Stimulated activated naive CD4-positive, alpha-beta T cell treated with Interleukin-2 at 50 U/mL for 16 hours (primary cell): ENCODE results near the gene NUDT13.
"Not testable (repeated sequence)": the region's sequence is repeated elsewhere in the genome, so short reads cannot be mapped to it uniquely, and the experiment has no call there.

ENCODE experiments used
- DNase-seq: peaks from one replicate; lab custom pipeline; 2025; lab: John Stamatoyannopoulos, UW

Gene NUDT13

DNA sequence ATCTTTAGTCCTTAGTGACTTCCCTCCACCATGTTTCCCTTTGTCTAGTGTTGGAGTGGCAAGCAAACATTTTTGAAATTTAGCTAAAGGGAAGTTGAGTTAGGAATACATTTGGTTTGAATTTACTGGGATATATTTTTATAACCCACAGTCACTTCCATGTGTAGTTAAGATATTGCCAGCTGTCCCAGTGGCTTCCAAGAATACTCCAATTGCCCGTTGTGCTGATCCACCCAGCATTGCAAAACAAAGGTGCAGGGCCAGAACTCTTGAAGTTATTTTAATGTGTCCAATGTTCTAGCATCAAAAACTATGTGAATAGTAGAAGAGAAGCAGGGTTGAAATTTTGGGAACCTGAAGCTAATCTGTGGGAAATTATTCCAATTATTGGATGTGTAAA, 11.1 kb upstream of the NUDT13 start:
- no peak for DNase-seq

DNA sequence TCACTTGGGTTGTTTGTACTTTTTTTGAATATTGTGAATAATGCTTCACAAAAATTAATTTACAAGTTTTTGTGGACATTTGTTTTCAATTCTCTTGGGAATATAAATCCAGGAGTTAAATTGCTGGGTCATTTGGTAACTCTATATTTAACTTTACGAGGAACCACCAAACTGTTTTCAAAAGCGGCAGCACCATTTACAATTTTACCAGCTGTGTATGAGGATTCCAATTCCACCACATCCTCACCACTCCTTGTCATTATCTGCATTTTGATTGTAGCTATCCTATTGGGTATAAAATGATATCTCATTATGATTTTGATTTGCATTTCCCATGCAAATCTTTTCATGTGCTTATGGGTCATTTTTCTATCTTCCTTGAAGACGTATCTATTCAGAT, 4.0 kb upstream of the NUDT13 start:
- no peak for DNase-seq

DNA sequence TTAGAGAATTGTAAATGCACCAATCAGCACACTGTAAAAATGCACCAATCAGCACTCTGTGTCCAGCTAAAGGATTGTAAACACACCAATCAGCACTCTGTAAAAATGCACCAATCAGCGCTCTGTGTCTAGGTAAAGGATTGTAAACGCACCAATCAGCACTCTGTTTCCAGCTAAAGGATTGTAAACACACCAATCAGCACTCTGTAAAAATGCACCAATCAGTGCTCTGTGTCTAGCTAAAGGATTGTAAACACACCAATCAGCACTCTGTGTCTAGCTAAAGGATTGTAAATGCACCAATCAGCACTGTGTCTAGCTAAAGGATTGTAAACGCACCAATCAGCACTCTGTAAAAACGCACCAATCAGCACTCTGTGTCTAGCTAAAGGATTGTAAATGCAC, 1.0 kb upstream of the NUDT13 start:
- not testable (repeated sequence) for DNase-seq

DNA sequence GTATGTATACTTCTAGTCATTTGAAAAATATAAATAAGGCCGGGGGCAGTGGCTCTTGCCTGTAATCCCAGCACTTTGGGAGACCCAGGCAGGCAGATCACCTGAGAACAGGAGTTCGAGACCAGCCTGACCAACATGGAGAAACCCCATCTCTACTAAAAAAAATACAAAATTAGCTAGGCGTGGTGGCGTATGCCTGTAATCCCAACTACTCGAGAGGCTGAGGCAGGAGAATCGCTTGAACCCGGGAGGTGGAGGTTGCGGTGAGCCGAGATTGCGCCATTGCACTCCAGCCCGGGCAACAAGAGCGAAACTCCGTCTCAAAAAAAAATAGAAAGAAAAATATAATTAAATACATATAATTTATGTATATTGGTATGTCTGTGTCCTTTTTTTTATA, 1.8 kb downstream of the NUDT13 start:
- DNase-seq, result not testable (repeated sequence)

DNA sequence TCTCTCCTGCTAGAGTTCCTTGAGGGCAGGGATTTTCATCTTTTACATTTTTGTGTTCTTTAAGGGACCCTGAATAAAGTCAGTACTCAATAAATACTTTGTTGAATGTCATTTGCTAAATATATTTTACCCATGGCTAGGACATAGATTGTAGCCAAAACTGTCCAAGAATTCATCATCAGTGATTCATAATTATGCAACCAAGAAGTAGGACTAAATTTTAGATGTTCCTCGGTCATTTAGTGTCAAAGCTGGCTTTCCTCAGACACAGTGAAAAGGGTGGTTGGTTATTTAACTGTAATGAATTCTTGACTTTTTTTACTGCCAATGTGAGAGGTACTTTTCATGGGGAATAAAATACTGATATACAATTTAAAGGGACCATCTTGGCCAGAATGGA, 3.3 kb downstream of the NUDT13 start:
- DNase-seq, result no peak

DNA sequence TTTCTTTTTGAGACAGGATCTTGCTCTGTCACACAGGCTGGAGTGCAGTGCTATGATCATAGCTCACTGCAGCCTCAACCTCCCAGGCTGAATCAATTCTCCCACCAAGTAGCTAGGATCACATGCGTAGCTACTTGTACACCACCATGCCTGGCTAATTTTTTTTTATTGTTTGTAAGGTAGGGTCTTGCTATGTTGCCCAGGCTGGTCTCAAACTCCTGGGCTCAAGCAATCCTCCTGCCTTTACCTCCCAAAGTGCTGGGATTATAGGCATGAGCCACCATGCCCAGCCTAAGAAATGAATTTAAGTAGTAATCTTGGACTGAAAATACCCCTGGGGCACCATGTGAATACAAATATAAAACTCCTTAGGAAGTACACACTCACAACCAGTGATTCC, 5.8 kb downstream of the NUDT13 start:
- no peak for DNase-seq

DNA sequence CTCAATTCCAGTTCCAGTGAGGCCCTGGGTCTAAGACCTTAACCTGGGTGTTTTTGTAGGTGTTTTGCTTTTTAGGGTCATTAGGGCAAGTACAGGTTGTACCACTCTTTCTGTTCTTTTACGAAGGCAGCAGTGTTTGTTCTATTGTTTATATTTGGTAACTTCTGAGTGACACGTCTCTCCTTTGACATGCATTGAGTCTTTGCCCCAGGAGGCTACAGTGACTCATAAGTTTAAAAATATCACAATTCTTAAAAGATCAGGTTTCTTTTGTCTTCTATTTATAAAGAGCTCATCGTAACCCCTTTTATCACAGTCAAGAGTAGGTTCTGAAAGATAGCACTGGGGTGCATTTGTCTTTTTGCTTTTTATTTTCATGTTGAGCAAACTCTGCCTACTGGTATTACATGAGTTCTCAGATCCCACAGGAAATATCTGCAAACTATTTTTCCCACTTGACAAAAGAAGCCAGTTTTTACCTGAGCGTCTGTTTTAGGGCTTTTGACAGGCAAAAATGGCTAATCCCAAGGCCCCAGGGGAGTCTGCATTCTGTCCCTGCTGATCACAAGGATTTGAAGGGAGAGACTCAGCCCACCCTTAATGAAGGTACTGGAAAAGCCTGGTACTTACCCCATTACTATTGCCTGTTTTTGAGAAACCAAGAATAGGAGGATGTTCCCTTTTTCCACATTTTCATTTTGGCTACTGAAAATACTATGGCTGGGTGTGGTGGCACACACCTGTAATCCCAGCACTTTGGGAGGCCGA, 7.9 kb downstream of the NUDT13 start:
- DNase-seq, result no peak

DNA sequence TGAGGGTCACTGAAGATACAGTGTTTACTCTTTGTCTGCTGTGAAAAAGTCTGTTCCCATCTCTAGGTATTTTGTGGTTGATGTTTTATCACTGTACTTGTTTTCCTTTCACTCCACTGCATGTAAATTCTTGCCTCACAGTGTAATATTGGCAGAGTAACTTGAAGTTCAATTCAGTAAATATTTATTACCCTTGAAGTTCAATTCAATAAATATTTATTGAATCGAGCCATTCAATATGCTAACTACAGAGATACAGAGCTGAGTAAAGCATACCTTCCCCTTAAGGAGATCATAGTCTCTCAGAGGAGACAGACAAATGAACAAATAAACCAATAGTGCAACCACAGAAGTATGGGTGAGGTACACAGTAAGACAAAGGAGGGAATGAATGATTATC, 9.2 kb downstream of the NUDT13 start:
- DNase-seq, result no peak

DNA sequence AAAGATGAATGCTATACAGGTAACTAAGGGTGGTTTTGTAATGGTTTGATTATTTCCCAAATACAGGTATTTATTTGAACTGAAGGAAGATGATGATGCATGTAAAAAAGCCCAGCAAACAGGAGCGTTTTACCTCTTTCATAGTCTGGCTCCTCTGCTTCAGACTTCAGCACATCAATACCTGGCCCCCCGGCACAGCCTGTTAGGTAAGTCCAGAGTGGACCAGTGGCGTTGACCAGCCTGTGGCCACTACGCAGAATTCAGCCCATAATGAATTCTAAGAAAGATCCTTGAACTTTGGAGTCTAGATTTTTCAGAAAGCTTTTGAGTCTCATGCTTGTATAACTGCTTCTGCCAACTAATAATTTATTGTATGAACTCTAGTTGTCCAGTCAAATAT, 9.7 kb downstream of the NUDT13 start:
- DNase-seq, result no peak

DNA sequence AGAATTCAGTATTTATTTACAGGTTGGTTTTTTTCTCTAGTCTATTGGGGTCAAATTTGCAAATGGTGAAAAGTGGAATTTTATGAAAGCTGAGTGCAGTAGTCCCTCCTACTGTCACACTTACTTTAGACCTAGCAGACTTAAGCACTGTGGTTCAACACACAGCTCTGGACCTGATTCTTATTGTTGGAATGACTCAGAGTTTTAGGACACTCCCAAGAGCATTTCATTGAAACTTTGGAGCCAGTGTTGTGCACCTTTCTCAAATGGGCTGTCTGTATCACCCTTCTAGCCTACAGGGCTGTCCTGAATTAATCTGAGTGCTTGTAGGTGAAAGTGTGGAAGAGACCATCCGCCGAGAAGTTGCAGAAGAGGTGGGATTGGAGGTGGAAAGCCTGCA, 16.1 kb downstream of the NUDT13 start:
- DNase-seq, result no peak

DNA sequence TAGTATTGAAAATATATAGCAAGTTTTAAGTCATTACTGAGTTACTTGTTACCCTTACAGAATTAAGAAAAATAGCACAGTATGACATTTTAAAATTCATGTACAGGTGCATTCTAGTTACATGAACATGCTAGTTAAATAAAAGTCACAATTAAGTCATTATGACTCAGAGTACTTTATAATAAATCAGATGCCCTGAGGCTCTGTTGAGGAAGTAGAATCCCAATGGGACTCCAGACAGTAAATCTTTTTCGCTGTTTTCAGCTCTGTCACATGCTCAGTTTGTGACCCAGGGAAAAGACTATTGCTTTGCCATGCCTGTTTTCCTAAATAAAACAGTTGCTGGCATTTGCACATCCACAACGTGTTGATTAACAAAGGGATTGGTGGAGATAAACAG, 21.0 kb downstream of the NUDT13 start:
- no peak for DNase-seq

DNA sequence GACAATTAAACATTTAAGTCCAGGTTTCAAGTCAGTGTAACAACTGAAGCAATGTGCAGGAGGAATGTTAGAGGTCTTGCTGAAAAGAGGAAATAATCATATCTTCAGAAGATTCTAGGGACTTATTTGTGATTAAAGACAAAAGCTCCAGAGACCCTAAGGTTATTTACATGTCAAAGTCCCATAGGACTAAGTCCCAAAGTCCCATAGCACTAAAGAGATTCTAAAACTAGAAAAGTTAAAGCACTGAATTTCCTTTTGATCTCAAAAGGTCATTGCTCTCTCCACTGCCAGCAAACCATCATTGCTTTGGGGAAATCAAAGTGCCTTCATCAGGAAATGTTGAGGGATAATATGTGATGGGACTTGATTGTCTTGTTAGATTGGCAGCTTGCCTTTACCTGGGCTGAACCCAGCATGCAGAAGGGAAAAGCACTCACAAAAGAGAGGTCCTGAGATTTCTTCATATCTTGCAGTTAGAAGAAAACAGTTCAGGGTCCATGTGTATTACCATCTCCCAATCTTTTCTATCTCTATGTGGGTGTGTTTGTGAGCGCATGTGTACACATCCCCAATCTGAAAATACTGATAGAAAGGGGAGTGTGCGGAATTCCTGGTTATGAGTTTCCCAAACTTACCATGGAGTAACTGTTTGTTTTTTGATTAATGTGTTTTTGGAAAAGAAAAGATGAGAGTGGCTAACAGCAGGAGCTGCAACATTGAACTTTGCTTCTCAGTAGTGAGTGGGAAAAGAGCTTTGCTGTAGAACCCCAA, 21.8 kb downstream of the NUDT13 start:
- no peak for DNase-seq

DNA sequence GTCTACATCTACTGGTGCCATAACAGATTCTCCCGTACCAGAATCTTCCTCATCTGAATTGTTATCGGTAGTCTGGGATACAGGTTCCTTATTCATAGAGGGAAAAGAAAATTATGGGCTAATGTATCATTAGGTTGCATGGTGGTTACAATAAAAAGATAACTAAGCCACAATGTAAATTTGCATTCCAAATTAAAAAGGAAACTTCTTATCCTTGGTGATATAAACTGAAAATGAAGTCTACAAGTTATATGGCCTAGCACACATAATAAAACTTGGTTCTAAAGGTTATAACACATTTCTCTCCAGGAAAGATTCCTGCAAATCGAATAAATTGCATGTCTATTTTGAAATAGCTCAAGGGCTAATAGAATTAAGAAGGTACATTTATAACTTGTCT, 24.5 kb downstream of the NUDT13 start:
- no peak for DNase-seq

DNA sequence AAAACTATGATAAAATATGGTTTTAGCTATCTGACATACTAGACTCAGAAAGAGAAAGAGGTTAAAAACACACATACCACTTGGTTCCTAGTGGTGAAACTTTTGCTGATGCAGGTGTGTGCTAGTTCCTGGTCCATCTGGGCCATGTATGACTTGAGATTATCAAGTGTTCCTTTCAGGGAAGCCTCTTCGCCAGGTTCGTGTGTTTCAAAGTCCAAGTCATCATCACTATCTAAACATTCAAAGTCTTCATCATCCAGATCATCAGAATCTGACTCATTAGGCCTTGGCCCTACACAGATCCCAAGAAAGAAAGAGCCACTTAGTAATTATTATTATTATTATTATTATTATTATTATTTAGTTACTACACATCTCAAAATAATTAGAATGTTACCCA, 26.4 kb downstream of the NUDT13 start:
- no peak for DNase-seq

DNA sequence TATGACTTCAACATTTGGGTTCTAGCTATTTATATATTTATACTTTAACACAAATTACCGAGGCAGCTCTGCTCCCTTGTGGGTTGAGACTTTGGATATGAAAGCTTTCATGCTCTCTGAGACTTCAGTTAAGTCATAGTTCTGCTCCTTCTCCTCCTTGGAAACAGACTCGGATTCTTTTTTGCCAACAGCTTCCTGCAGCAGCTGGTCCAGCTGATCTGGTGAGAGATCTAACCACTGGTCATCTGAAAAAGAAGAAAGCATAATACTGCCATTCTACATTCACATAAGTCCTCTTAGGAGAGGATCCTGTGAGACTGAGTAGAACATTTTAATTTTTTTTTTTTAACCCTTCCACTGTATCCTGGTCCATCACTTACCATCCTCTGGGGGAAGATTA, 29.0 kb downstream of the NUDT13 start:
- no peak for DNase-seq

DNA sequence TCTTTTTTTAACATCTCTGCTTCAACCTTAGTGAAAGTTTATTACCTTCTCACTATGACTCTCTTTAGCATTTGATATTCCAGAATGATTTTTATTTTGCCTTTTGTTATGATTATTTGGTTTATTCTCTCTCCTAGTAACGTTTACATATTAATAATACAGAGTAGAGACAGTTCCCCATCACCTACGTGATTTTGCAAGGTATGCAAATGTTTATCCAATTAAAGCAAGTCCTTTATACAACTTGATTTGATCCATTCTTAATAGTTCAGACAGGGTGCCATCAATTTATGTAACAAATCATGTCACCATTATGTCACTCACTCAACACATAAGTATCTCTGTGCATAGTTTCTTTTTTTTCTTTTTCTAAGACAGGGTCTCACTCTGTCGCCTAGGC, 31.3 kb downstream of the NUDT13 start:
- DNase-seq, result no peak

DNA sequence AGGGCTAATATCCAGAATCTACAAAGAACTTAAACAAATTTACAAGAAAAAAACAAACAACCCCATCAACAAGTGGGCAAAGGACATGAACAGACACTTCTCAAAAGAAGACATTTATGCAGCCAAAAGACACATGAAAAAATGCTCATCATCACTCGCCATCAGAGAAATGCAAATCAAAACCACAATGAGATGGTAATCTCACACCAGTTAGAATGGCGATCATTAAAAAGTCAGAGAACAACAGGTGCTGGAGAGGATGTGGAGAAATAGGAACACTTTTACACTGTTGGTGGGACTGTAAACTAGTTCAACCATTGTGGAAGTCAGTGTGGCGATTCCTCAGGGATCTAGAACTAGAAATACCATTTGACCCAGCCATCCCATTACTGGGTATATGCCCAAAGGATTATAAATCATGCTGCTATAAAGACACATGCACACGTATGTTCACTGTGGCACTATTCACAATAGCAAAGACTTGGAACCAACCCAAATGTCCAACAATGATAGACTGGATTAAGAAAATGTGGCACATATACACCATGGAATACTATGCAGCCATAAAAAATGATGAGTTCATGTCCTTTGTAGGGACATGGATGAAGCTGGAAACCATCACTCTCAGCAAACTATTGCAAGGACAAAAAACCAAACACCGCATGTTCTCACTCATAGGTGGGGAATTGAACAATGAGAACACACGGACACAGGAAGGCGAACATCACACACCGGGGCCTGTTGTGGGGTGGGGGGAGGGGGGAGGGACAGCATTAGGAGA, 40.6 kb downstream of the NUDT13 start:
- not testable (repeated sequence) for DNase-seq

DNA sequence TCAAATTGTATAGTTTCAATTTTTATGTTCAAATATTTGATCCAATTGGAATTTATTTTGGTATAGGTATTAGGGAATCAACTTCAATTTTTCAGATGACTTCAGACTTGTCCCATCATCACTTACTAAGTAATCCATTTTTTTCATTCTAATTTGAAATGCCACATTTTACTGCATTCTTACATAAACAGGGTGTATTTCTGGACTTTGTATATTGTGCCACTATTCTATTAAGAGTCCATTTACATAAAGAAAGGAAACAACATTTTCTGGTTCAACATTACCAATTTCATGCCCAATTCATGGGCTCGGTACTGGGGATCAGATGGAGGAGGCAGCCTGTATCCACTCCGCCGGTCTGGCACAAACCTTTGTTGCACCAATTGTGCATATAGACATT, 41.8 kb downstream of the NUDT13 start:
- no peak for DNase-seq

DNA sequence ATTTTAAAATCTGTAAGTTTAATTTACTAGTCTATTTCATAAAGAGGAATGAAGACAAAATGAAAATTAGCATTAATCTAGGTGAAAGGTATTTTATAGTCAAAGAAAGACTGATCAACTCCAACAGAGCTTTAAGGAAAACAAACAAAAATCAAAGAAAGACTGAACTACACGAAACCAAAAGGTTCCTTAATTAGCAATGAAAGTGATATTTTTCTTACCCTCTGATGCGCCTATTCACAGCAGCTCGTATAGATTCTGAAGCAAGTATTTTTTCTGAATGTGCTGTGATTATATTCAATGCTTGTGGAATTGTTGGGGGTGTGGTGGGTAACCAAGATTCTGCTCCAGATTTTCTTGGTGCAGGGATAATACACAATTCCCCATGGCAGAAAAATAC, 45.8 kb downstream of the NUDT13 start:
- no peak for DNase-seq

DNA sequence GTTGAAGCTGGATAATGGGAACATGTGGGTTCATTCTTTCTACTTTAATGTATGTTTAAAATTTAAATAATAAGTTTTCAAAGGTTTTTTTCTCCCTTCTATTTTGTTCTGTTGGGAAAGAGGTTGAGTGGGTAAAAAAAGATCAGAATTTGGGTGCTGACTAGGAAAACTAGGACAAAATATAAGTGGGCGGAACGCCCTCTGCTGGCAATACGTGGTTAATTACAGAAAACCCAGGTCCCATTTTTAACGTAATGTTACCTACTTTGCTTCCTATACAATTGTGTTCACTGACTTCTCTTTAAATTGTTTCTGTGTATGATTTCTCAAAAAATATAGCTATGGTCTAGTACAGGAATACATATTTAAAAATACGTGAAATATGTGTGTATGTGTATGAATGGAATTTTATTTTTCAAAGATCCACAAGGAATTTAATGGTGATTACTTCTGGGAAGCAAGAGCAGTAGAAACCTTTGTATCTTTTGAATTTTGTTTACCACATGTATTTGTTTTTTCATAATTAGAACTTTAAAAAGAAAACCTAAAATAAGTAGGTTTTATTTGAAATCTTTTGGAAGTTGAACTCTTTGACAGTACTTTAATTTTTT, 48.9 kb downstream of the NUDT13 start:
- peak; percentile 31 for DNase-seq

DNA sequence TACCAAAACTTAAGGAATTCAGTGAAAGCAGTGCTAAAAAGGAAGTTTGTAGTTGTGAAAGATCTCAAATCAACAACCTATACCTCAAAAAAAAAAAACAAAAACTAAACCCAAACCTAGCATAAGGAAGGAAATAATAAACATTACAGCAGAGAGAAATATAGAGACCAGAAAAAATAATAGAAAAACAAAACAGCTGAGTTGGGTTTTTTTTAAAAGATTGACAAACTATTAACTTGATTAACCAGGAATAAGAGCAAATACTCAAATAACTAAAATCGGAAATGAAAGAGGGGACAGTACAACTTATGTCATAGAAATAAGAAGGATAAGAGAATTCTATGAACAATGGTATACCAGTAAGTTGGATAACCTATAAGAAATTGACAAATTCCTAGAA, 50.8 kb downstream of the NUDT13 start:
- no peak for DNase-seq

DNA sequence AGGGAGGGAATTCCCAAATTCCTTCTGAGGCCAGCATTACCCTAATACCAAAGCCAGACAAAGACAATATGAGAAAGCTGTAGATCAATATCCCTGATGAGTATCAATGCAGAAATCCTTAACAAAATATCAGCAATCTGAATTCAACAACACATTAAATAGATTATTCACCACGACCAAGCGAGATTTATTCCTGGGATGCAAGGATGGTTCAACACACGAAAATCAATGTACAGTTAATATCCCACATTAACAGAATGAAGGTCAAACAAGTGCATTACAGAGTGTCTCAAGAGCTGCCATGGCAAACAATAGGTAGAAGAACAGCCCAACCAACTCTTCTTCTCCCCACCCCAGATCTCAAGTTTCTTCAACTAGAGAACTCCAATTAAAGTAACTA, 51.4 kb downstream of the NUDT13 start:
- DNase-seq, result no peak

DNA sequence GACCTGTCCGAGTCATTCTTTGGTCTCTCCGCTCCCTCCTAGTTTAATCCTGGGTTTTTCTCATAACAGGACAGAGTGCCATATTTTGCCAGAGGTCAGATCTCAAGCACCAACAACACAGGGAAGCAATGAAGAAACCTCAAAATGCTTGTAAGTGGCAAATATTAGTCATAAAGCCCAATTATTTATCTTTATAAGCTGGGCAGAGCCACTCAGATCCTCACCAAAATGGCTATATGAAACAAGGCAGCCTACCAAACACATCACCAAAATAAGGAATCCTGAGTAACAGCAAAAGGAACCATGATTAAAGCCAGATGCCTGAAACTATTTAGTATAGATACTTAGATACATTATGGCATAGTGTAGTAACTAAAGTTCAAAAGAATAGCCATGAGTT, 52.8 kb downstream of the NUDT13 start:
- DNase-seq, result no peak
